Transverse colon (tissue), 4 donors: Measurements from ENCODE around the gene GPC6. TPM values are rescaled to one million over a fixed set of nuclear protein-coding genes. Genes with fewer than 3 reads are reported as not detected.

Experiments used
- DNase-seq: peaks from one replicate; pipeline ENCODE4 v3.0.0-alpha.2; 2019
- H3K27ac ChIP-seq, 4 donors: fragments of 200-600 bp; sonication (generic); 2 replicates each; pipeline ENCODE4 v1.5.1; 2016 to 2018; ENCODE audit warnings: inconsistent platforms in 4 of 4
- H3K27me3 ChIP-seq: fragments of 200-600 bp; sonication (generic); 2 replicates; pipeline ENCODE4 v1.5.1; 2017; ENCODE audit warnings: inconsistent platforms
- H3K36me3 ChIP-seq, 4 donors: fragments of 200-600 bp; sonication (generic); 2 replicates each; pipeline ENCODE4 v1.5.1; 2017 to 2019; ENCODE audit warnings: inconsistent platforms in 4 of 4
- H3K4me1 ChIP-seq, 4 donors: fragments of 200-600 bp; sonication (generic); 2 replicates each; pipeline ENCODE4 v1.5.1; 2017 to 2020; ENCODE audit warnings: inconsistent platforms in 4 of 4
- H3K4me3 ChIP-seq, 4 donors: fragments of 200-600 bp; sonication (generic); 1 replicate in 1 of 4; 2 replicates in 3 of 4; pipeline versions ENCODE4 v1.5.1 to v1.6.1; 2017 to 2019; ENCODE audit warnings: inconsistent platforms in 4 of 4
- H3K9me3 ChIP-seq, 2 donors: fragments of 200-600 bp; sonication (generic); 2 replicates each; pipeline ENCODE4 v1.5.1; 2017 to 2019; ENCODE audit warnings: inconsistent platforms in 2 of 2
- EP300 ChIP-seq: sonication (generic); formaldehyde crosslinking; IDR thresholded peaks from one replicate; pipeline ENCODE4 v1.6.1; 2017; ENCODE audit warnings: antibody characterized with exemption, low read depth
- POLR2A ChIP-seq: fragments of 450-650 bp; IDR thresholded peaks from one replicate; pipeline ENCODE4 v1.6.1; 2016; ENCODE audit warnings: antibody characterized with exemption, mild to moderate bottlenecking, moderate library complexity
- POLR2AphosphoS5 ChIP-seq, 3 donors: sonication (generic); formaldehyde crosslinking; IDR thresholded peaks; one replicate each; pipeline ENCODE4 v1.6.1; 2016; ENCODE audit warnings: antibody characterized with exemption in 3 of 3
- WGBS, 2 donors: methylation state at CpG; one replicate each; pipeline ENCODE4 v1.1.5; 2018; ENCODE audit warnings: low coverage in 1 of 2; 5-methylcytosine and 5-hydroxymethylcytosine counted together
- in situ Hi-C, 4 donors: fragments of 200-750 bp; cut with MboI; loops; one replicate each; pipeline versions ENCODE4 v1.15.0 to v1.15.1; 2017; ENCODE audit warnings: low sequenced_read_pairs in 3 of 4, low pct_ligation_motif_present in 1 of 4, low pct_unique_long_range_greater_than_20kb in 1 of 4
- intact Hi-C: fragments of 100-400 bp; cut with DNase I; formaldehyde crosslinking; loops from one replicate; pipeline ENCODE4 v1.15.1; 2023; ENCODE audit warnings: low total_unique reads
- total RNA-seq, 4 donors: library from RNA; depleted of rRNA; stranded (reverse); fragments of >200 nt; gene quantifications; one replicate each; pipeline ENCODE4 v1.1.0, GENCODE V29; 2016
- TF ChIP-seq, protein P1 (sequence below), 5 experiments: fragments of 200-600 bp in 3 of 5; fragments of 450-650 bp in 2 of 5; sonication (generic) in 3 of 5; IDR thresholded peaks; 1 replicate in 2 of 5; 2 replicates in 3 of 5; pipeline ENCODE4 v1.5.1; 2016 to 2017; ENCODE audit warnings: antibody characterized with exemption in 5 of 5, inconsistent platforms in 3 of 5, mild to moderate bottlenecking in 2 of 5, moderate library complexity in 1 of 5

GPC6 gene
- total RNA-seq, 4 donors from 2014 or later = 0.75 to 5.7 (median 4.0) TPM

DNA sequence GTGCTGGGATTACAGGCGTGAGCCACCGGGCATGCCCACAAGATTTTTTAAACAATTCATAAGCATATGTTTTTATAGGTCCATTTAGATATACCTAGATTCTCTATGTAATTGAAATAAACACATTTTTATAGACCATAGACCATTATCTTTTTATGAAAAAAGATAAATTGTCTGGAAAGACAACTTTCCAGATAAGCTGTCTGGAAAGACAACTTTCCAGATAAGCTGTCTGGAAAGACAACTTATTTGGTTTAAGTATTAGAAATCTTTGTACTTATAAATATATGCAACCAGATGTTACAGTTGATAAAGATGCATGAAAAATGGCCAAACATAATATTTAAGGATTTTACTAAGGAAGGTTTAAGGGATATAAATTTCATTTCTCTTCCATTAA is 538.5 kb downstream of the GPC6 start:
- H3K4me1 ChIP-seq = peaks cover 0 to 16% (median 2%) of the 10 kb centered on the region in 4 donors
- no peaks in the 10 kb centered on the region for H3K36me3 ChIP-seq
- in situ Hi-C loops (no loop called here), intact Hi-C loops (no loop called here)
- TF ChIP-seq POLR2AphosphoS5 (IDR thresholded peaks at IDR 0.05) = no peak
- TF ChIP-seq POLR2A = no peak
- no peak for TF ChIP-seq EP300
- TF ChIP-seq, protein P1, sequence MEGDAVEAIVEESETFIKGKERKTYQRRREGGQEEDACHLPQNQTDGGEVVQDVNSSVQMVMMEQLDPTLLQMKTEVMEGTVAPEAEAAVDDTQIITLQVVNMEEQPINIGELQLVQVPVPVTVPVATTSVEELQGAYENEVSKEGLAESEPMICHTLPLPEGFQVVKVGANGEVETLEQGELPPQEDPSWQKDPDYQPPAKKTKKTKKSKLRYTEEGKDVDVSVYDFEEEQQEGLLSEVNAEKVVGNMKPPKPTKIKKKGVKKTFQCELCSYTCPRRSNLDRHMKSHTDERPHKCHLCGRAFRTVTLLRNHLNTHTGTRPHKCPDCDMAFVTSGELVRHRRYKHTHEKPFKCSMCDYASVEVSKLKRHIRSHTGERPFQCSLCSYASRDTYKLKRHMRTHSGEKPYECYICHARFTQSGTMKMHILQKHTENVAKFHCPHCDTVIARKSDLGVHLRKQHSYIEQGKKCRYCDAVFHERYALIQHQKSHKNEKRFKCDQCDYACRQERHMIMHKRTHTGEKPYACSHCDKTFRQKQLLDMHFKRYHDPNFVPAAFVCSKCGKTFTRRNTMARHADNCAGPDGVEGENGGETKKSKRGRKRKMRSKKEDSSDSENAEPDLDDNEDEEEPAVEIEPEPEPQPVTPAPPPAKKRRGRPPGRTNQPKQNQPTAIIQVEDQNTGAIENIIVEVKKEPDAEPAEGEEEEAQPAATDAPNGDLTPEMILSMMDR (IDR thresholded peaks at IDR 0.05) = no peak
- DNase-seq = no peak
- H3K4me3 ChIP-seq = no peak overlapping the region
- 59 to 67% methylated on average over 2 of the region's 2 CpGs for WGBS, 2 donors
- H3K9me3 ChIP-seq = no peaks in the 10 kb centered on the region
- no peak overlapping the region for H3K27ac ChIP-seq
- no peaks in the 10 kb centered on the region for H3K27me3 ChIP-seq

DNA sequence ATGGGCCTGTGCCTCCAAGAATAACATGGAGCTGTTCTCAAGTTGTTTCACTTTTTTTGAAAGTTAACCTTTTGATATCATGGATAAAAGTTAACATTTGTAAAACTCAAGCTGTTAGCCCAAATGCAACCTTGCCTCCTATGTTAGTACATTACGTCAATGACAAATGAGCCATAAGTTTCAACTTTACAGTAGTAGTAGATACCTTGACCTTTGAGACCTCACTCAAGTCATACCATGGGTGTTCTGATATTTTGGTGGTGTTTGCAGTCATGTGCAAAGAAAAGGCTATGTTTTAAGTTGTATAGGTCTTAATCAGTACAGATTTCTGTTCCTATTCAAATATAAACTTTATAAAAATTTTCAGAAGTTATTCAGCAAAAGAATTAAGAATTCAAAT is 539.2 kb downstream of the GPC6 start:
- in situ Hi-C loops (no loop called here), intact Hi-C loops (no loop called here)
- no peak for DNase-seq
- H3K4me3 ChIP-seq = no peak overlapping the region
- no peak overlapping the region for H3K27ac ChIP-seq
- TF ChIP-seq POLR2AphosphoS5 (IDR thresholded peaks at IDR 0.05) = no peak
- H3K36me3 ChIP-seq = no peaks in the 10 kb centered on the region
- WGBS, 2 donors = 90 to 92% methylated on average over 1 of the region's 1 CpG
- H3K9me3 ChIP-seq = no peaks in the 10 kb centered on the region
- H3K4me1 ChIP-seq = peaks cover 0 to 16% (median 2%) of the 10 kb centered on the region in 4 donors
- H3K27me3 ChIP-seq = no peaks in the 10 kb centered on the region

- Histone ChIP-seq H3K4me3 (no peak overlapping the region), H3K4me1 (peaks cover 0 to 16% (median 2%) of the 10 kb centered on the region in 4 donors), H3K27me3 (no peaks in the 10 kb centered on the region), H3K36me3 (no peaks in the 10 kb centered on the region), H3K9me3 (no peaks in the 10 kb centered on the region), H3K27ac (no peak overlapping the region)
- WGBS, 2 donors = 49 to 67% methylated on average over 3 of the region's 3 CpGs
- TF ChIP-seq EP300 = no peak
- TF ChIP-seq POLR2AphosphoS5 (IDR thresholded peaks at IDR 0.05) = no peak
- TF ChIP-seq, protein P1 (IDR thresholded peaks at IDR 0.05) = no peak
- TF ChIP-seq POLR2A = no peak
- DNase-seq = no peak
- intact Hi-C loops (no loop called here), in situ Hi-C loops (no loop called here)
Observed at GRCh38 chr13:93766719-93767118, 540.1 kb downstream of the GPC6 start.

DNA sequence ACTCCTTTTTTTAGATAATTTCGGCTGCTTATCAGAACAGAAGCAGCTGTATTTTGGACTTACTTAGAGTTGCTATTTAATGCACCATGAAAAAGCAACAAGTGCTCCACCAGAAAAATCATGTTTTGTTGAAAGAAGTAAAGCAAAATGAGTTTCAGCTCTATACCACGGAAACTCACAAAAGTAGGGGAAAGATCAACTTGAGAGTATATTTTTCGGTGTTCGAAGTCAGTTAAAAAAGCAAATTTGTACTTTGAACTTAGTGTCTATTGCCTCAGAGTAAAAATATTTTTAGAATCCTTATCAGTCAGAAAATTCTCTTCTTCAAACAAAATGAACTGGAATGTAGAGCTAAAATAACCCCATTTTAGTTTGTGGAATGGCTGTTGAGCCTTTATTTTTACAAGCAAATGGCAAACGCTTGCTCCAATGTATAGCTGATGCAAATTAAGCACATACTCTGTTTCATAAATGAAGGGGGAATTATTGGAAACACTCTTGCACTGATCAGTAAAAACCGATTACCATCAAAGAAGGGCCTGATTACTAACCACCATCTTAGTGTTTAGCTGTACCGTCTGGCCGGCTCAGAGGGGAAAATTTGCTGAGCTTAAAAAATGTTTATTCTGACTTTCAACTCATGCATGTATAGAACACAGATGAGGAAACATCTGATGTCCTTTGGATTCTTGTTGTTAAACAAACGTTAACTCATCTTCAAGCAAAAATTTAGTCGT is 540.7 kb downstream of the GPC6 start:
- Histone ChIP-seq H3K27ac (peak overlapping the region in 1 of 4 donors; percentile 28), H3K4me3 (no peak overlapping the region), H3K4me1 (peaks cover 0 to 16% (median 2%) of the 10 kb centered on the region in 4 donors), H3K27me3 (no peaks in the 10 kb centered on the region), H3K36me3 (no peaks in the 10 kb centered on the region), H3K9me3 (no peaks in the 10 kb centered on the region)
- intact Hi-C loops (no loop called here), in situ Hi-C loops (no loop called here)
- TF ChIP-seq EP300 = no peak
- no peak for TF ChIP-seq POLR2AphosphoS5 (IDR thresholded peaks at IDR 0.05)
- no peak for TF ChIP-seq POLR2A
- TF ChIP-seq, protein P1 (IDR thresholded peaks at IDR 0.05) = no peak
- 47 to 48% methylated on average over 10 of the region's 10 CpGs for WGBS, 2 donors
- no peak for DNase-seq
